Measurements from ENCODE around the gene POP7.

The POP7 gene

GRCh38 chr7:100679129-100679926, 26.6 kb upstream of the POP7 start:
- no peak for DNase-seq

- DNase-seq, result peak in 1 of 2 experiments; percentile 12
These were observed 25.9 kb upstream of the POP7 start for GRCh38 chr7:100679927-100680575.

- DNase-seq, result no peak
These were observed 25.2 kb upstream of the POP7 start for GRCh38 chr7:100680576-100681271.

GRCh38 chr7:100681491-100682227, 24.3 kb upstream of the POP7 start:
- DNase-seq, result no peak

- DNase-seq, result no peak
These were observed 23.6 kb upstream of the POP7 start for GRCh38 chr7:100682228-100682741.

- DNase-seq, result no peak
These were observed 22.8 kb upstream of the POP7 start for GRCh38 chr7:100682991-100683658.

GRCh38 chr7:100683659-100684533, 22.0 kb upstream of the POP7 start:
- DNase-seq, result no peak

GRCh38 chr7:100684534-100685042, 21.3 kb upstream of the POP7 start:
- DNase-seq, result no peak

- DNase-seq, result no peak
These were observed 20.8 kb upstream of the POP7 start for GRCh38 chr7:100685049-100685605.

- DNase-seq, result no peak
These were observed 20.2 kb upstream of the POP7 start for GRCh38 chr7:100685631-100686145.

GRCh38 chr7:100686201-100686821, 19.6 kb upstream of the POP7 start:
- DNase-seq, result no peak

GRCh38 chr7:100686822-100687211, 19.1 kb upstream of the POP7 start:
- DNase-seq, result no peak

GRCh38 chr7:100687261-100687660, 18.7 kb upstream of the POP7 start:
- no peak for DNase-seq

GRCh38 chr7:100687751-100688300, 18.1 kb upstream of the POP7 start:
- DNase-seq, result no peak

- DNase-seq, result no peak
These were observed 17.5 kb upstream of the POP7 start for GRCh38 chr7:100688326-100688860.

GRCh38 chr7:100689230-100690135, 16.4 kb upstream of the POP7 start:
- DNase-seq, result no peak

- peak in 1 of 2 experiments; percentile 19 for DNase-seq
These were observed 14.0 kb upstream of the POP7 start for GRCh38 chr7:100691676-100692577.
